ENCODE results near the gene MLH3. TPM values are rescaled to one million over a fixed set of nuclear protein-coding genes. Genes with fewer than 3 reads are reported as not detected.

MLH3 gene
- total and polyA plus RNA-seq, 2 of the 13 experiments (the other 11 are each of a cell fraction or from before 2014, with no cell fraction given): 14.4 to 24.8 TPM

GRCh38 chr14:75069121-75069810 lies 18.0 kb upstream of the MLH3 start, which contains the start of gene ZC2HC1C (continued):
- TF ChIP-seq SUZ12 (IDR thresholded peaks at IDR 0.05; ENCODE audit: low read depth, low read length) (no peak), NCOA1 (CRISPR knock-in tag; IDR thresholded peaks at IDR 0.05) (peak; percentile 74; the same call in 1 of the 2 replicates), U2AF2 (IDR thresholded peaks at IDR 0.05; ENCODE audit: low read depth, low read length) (no peak; the same call in 1 of the 2 replicates), EP300 (IDR thresholded peaks at IDR 0.05; ENCODE audit: low read depth in 2 of 2, low read length in 2 of 2) (0 out of 4 replicates have a peak, but pooled peaks of 1 of the 2 experiments have one; percentile 15), EP300 (CRISPR knock-in tag; IDR thresholded peaks at IDR 0.05; ENCODE audit: borderline replicate concordance) (no peak), ZNF275 (CRISPR knock-in tag; IDR thresholded peaks at IDR 0.05; ENCODE audit: borderline replicate concordance) (peak; percentile 72; the same call in 1 of the 2 replicates), ZBTB46 (CRISPR knock-in tag; IDR thresholded peaks at IDR 0.05; ENCODE audit: borderline replicate concordance) (no peak), FOXA3 (CRISPR knock-in tag; IDR thresholded peaks at IDR 0.05) (no peak; the same call in 1 of the 2 replicates), ZNF615 (CRISPR knock-in tag; IDR thresholded peaks at IDR 0.05; ENCODE audit: borderline replicate concordance) (no peak), HINFP (CRISPR knock-in tag; IDR thresholded peaks at IDR 0.05; ENCODE audit: low read depth) (0 out of 2 replicates have a peak, but pooled peaks have one; percentile 60), BHLHE40 (IDR thresholded peaks at IDR 0.05; ENCODE audit: low read length) (no peak), AKAP8 (CRISPR knock-in tag; IDR thresholded peaks at IDR 0.05) (no peak), ZNF121 (CRISPR knock-in tag; IDR thresholded peaks at IDR 0.05) (no peak), NAIF1 (CRISPR knock-in tag; IDR thresholded peaks at IDR 0.05; ENCODE audit: borderline replicate concordance) (no peak), KDM6A (CRISPR knock-in tag; IDR thresholded peaks at IDR 0.05; ENCODE audit: low read depth) (no peak), ZC3H13 (CRISPR knock-in tag; IDR thresholded peaks at IDR 0.05) (peak; percentile 64; the same call in 1 of the 2 replicates)
- TF ChIP-seq, protein P1, sequence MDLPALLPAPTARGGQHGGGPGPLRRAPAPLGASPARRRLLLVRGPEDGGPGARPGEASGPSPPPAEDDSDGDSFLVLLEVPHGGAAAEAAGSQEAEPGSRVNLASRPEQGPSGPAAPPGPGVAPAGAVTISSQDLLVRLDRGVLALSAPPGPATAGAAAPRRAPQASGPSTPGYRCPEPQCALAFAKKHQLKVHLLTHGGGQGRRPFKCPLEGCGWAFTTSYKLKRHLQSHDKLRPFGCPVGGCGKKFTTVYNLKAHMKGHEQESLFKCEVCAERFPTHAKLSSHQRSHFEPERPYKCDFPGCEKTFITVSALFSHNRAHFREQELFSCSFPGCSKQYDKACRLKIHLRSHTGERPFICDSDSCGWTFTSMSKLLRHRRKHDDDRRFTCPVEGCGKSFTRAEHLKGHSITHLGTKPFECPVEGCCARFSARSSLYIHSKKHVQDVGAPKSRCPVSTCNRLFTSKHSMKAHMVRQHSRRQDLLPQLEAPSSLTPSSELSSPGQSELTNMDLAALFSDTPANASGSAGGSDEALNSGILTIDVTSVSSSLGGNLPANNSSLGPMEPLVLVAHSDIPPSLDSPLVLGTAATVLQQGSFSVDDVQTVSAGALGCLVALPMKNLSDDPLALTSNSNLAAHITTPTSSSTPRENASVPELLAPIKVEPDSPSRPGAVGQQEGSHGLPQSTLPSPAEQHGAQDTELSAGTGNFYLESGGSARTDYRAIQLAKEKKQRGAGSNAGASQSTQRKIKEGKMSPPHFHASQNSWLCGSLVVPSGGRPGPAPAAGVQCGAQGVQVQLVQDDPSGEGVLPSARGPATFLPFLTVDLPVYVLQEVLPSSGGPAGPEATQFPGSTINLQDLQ (CRISPR knock-in tag; IDR thresholded peaks at IDR 0.05): peak; percentile 76; the same call in 1 of the 2 replicates
- TF ChIP-seq, protein P2, sequence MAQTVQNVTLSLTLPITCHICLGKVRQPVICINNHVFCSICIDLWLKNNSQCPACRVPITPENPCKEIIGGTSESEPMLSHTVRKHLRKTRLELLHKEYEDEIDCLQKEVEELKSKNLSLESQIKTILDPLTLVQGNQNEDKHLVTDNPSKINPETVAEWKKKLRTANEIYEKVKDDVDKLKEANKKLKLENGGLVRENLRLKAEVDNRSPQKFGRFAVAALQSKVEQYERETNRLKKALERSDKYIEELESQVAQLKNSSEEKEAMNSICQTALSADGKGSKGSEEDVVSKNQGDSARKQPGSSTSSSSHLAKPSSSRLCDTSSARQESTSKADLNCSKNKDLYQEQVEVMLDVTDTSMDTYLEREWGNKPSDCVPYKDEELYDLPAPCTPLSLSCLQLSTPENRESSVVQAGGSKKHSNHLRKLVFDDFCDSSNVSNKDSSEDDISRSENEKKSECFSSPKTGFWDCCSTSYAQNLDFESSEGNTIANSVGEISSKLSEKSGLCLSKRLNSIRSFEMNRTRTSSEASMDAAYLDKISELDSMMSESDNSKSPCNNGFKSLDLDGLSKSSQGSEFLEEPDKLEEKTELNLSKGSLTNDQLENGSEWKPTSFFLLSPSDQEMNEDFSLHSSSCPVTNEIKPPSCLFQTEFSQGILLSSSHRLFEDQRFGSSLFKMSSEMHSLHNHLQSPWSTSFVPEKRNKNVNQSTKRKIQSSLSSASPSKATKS (CRISPR knock-in tag; IDR thresholded peaks at IDR 0.05): no peak

Measured in HepG2 (cell line).